NCI-H460 (cell line): ENCODE data around the gene TIMM50. TPM values are rescaled to one million over a fixed set of nuclear protein-coding genes. Genes with fewer than 3 reads are reported as not detected.

Experiments used
- DNase-seq: peaks from one replicate; pipeline ENCODE4 v3.0.0-alpha.2; 2016; ENCODE audit warnings: low read depth; ENCODE audit errors: extremely low read depth
- total RNA-seq: library from RNA; depleted of rRNA; stranded (reverse); fragments of >200 nt; shearing (Covaris generic); gene quantifications from 2 replicates; pipeline ENCODE4 v1.2.3, GENCODE V29; 2014

Gene TIMM50
- total RNA-seq, 1 experiment from 2014 or later, result 81.7 TPM

- no peak for DNase-seq
Measured at GRCh38 chr19:39498798-39499642, 18.4 kb downstream of the TIMM50 start, which contains the start of gene DLL3. DLL3 (plus strand) TSS chr19:39498947; CDS start chr19:39498975, 28 bp downstream.

DNA sequence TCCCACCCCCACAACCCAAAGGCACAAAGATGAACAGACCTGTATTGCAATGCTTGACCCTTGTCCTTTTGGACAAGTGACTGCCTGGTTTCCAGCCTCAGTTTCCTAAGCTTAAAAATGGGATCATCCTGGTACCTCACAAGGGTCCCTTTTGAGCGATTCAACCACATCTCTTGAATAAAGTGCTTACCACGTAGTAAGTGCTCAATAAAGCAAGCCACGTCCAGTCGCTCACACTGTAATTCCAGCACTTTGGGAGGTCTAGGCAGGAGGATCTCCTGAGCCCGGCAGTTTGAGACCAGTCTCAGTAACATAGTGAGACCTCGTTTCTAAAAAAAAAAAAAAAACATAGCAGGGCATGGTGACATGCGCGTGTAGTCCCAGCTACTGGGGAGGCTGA, 19.3 kb downstream of the TIMM50 start:
- DNase-seq, result no peak

DNA sequence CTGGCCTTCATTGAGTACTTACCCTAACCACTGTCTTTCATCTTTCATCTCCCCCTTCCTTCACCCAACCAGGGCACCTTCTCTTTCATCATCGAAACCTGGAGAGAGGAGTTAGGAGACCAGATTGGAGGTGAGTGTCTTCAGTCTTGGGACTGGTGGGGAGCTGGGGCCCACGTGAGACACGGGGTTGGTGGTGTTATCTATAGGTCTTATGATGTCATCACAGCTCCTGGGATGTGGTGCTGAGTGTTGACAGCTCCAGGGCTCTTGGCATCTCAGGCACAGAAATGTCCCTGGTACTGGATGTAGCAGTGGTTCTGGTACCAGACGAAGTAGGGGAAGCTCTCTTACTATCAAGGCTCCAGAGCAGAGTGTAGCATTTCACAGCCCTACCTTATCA, 19.9 kb downstream of the TIMM50 start:
- no peak for DNase-seq

- no peak for DNase-seq
Measured at GRCh38 chr19:39501340-39501739, 20.7 kb downstream of the TIMM50 start.

DNA sequence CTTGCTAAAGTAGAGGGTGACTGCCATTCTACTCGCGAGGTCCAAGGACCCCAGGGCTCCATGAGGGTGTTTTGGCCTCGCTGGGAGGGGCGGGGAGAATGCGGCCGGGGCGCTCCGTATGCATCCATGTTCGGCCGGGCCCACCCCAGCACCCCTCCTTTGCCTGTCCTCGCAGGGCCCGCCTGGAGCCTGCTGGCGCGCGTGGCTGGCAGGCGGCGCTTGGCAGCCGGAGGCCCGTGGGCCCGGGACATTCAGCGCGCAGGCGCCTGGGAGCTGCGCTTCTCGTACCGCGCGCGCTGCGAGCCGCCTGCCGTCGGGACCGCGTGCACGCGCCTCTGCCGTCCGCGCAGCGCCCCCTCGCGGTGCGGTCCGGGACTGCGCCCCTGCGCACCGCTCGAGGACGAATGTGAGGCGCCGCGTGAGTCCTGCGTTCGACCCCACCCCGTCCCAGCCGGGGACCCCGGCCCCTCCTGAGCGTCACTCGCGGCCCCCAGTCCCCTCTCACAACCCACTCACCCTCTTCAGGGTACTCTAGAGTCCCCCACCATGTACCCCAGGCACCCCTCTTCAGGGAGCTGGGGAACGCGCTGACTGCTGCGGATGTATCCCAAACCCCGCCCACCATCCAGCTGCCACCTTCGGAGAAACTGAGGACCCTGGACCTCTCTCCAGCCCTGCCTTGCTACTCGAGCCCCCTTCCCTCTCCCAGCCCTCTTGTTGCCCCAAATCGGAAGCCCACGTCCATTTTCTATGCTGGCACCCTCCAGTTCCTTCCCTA, 22.2 kb downstream of the TIMM50 start:
- peak; percentile 43 for DNase-seq

- no peak for DNase-seq
Measured at GRCh38 chr19:39506598-39506943, 25.9 kb downstream of the TIMM50 start.

- DNase-seq, result peak; percentile 63
Measured at GRCh38 chr19:39506944-39507714, 26.5 kb downstream of the TIMM50 start.

DNA sequence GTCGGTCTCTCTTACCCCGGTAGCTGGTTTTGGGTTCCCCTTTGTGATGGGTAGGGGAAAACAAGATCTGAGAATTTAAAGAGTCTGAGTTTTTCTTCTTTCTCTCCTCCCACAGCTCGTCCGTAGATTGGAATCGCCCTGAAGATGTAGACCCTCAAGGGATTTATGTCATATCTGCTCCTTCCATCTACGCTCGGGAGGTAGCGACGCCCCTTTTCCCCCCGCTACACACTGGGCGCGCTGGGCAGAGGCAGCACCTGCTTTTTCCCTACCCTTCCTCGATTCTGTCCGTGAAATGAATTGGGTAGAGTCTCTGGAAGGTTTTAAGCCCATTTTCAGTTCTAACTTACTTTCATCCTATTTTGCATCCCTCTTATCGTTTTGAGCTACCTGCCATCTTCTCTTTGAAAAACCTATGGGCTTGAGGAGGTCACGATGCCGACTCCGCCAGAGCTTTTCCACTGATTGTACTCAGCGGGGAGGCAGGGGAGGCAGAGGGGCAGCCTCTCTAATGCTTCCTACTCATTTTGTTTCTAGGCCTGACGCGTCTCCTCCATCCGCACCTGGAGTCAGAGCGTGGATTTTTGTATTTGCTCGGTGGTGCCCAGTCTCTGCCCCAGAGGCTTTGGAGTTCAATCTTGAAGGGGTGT, 27.2 kb downstream of the TIMM50 start:
- no peak for DNase-seq

DNA sequence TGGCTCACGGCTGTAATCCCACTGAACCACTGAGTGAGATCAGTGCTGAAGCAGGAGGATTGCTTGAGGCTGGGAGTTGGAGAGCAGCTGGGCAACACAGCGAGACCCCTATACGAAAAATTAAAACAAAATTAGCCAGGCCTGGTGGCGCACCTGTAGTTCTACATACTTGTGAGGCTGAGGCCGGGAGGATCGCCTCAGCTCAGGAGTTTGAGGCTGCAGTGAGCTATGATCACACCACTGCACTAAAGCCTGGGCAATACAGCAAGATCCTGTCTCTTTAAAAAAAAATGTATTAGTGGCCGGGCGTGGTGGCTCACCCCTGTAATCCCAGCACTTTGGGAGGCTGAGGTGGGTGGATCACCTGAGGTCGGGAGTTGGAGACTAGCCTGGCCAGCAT, 28.0 kb downstream of the TIMM50 start:
- DNase-seq, result no peak

DNA sequence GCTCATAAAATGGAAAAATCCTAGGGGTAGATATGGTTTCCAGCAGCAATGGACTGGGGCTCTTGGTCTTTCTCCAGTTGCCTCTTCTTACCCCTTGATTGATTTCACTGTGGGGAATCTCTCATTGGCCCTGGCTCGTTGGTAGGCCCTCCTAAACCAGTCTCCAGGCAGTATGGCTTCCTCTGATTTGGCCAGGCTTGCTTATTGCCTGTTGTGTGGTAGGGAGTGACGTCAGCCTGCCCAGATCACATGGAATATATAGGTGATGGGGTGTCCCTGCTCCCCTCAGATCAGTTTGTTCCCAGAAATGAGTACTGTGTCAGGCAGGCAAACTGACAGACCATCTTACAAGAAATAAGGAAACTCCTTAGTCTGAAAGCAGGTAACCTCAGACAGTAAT, 28.6 kb downstream of the TIMM50 start:
- DNase-seq, result no peak

- no peak for DNase-seq
Measured at GRCh38 chr19:39512988-39513387, 32.4 kb downstream of the TIMM50 start.

GRCh38 chr19:39514840-39515550, 34.4 kb downstream of the TIMM50 start, which contains the start of gene SELENOV:
SELENOV (plus strand) TSS chr19:39515139; CDS start chr19:39515213, 74 bp downstream.
- DNase-seq, result no peak

DNA sequence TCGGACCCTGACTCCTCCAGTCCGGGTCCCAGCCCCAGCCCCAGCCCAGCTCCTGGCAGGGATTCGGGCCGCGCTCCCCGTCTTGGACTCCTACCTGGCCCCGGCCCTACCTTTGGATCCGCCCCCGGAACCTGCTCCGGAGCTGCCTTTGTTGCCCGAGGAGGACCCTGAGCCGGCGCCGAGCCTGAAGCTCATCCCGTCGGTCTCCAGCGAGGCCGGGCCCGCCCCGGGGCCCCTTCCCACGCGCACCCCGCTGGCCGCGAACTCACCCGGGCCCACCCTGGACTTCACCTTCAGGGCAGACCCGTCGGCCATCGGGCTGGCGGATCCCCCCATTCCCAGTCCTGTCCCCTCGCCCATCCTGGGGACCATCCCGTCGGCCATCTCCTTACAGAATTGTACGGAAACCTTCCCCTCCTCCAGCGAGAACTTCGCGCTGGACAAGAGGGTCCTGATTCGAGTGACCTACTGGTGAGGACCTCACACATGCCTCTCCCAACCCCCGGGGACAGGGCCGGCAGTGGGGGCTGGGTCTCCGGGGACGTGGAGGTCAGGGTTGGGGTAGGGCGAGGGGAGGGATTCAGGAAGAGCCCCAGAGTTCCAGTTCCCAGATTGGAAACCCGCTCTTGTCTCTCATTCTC, 35.0 kb downstream of the TIMM50 start:
- no peak for DNase-seq

- no peak for DNase-seq
Measured at GRCh38 chr19:39516270-39516669, 35.6 kb downstream of the TIMM50 start.

DNA sequence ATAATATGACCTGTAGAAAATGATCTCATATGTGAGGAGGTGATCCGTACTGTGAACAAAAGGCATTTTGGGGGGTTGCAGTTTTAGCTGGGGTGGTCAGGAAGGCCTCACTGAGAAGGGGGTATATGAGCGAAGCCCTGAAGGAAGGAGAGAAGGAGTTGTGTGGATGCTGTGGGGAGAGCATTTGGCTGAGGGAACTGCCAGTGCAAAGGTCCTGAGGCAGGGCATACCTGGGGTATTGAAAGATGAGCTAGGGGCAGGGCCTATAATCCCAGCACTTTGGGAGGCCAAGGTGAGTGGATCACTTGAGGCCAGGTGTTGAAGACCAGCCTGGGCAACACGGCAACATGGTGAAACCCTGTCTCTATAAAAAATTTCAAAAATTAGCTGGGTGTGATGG, 36.8 kb downstream of the TIMM50 start:
- DNase-seq, result no peak

DNA sequence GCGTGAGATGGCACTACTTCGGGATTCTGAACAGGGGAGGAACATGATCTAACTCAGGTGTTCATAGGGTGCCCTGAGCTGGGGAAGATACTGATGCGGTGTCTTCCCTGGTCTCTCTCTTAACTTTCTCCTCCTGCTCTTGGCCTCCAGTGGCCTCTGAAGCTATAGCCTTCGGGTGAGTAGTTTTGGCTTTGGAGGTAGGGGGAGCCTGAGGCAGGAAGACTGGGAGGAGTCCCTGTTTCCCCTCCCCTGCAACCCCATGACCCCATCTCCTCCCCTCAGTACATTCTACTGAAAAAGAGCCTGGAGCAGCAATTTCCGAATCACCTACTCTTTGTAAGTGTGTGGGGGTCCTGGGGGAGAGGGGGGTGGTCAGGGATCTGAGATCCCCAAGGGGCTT, 37.8 kb downstream of the TIMM50 start:
- no peak for DNase-seq

- no peak for DNase-seq
Measured at GRCh38 chr19:39518975-39519374, 38.3 kb downstream of the TIMM50 start.

DNA sequence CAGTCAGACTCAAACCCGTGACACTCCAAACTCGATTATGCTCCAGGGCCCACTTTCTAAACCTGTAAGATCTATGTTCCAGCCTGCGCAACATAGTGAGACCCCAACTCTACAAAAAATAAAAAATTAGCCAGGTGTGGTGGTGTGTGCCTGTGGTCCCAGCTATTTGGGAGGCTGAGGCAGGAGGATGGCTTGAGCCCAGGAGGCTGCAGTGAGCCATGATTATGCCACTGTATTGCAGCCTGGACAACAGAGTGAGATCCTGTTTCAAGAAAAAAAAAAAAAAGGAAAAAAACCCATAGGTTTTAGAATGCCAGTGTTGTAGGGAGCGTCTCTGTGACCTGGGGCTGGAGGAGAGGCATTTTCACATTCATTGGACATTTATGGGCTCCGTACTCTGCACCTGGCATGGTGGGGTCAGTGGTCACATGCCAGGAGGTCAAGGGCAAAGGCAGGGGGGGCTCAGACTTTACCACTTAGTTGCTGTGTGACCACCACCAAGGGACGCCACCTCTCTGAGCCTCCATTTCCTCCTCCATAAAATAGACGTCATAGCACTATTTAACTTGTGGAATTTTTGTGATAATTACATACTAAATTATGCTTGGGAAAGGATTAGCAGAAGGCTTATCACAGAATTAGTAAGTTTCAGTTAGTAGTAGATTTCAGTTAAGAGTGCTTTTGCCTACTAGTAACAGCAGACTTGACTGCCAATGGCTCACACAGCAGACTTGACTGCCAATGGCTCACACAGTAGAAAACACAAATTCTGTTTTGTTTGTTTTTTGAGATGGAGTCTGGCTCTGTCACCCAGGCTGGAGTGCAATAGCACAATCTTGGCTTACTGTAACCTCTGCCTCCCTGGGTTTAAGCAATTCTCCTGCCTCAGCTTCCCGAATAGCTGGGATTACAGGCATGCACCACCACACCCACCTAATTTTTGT, 40.2 kb downstream of the TIMM50 start:
- no peak for DNase-seq
